ENCODE results near the gene PCDHGA1.

The PCDHGA1 gene

DNA sequence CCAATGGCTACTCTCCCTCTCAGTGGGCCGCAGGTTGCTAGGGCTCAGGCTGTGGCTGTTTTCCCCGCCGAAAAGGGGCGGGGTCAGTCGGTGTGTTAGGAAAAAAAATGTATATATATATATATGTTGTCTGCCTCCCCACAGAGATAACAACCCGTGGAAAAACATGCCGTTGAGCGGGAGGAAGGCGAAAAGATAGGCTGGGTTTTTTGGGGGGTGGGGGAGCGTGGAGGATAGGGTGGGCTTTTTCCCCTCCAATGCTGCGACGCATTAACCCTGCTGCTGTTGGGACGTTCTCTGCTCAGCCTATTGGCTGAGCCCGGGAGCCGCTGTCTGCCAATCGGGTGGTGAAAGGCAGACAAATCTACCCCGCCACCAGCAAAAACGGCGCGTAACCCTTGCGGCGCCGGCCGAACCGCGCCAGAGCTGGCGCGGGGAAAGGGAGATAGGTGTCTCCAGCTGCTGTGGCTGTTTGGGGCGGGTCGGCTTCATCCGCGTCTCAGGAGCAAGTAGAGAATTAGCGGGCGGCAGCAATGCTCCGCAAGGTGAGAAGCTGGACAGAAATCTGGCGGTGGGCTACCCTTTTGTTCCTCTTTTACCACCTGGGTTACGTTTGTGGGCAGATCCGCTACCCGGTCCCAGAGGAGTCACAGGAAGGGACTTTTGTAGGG lies 154.5 kb downstream of the PCDHGA1 start, which contains the start of gene PCDHGC4:
TSS of gene PCDHGC4 (plus strand) at position 390 of the 671 bp plus-strand sequence. CDS start at position 534, 144 bp downstream.
- POLR2A ChIA-PET = no interaction called here
- Histone ChIP-seq H3K4me1 (ENCODE audit: control extremely low read depth in 1 of 4, control insufficient read depth in 4 of 4, insufficient read depth in 4 of 4, low read length in 3 of 4) (peaks cover 0 to 14% (median 5%) of the 10 kb centered on the region in 4 experiments), H3K9me3 (ENCODE audit: control extremely low read depth in 1 of 5, control insufficient read depth in 4 of 5, insufficient read depth in 2 of 5, low read depth in 1 of 5, low read length in 4 of 5) (peaks cover 0 to 4% (median 3%) of the 10 kb centered on the region in 5 experiments), H3K36me3 (ENCODE audit: control insufficient read depth in 4 of 4, insufficient read depth in 4 of 4, low read length in 3 of 4) (no peaks in the 10 kb centered on the region), H3K4me3 (ENCODE audit: control insufficient read depth in 1 of 7, extremely low read depth in 1 of 7, insufficient read depth in 4 of 7, low read depth in 2 of 7, low read length in 6 of 7) (peak within 1 kb of the TSS in 5 of 7 experiments; percentile 40 to 61 (median 44)), H3K27me3 (replicated peaks in 2 of 5; ENCODE audit: control insufficient read depth in 4 of 5, insufficient read depth in 5 of 5, low read length in 4 of 5) (peaks cover 7 to 93% (median 31%) of the 10 kb centered on the region in 5 experiments), H3K27ac (ENCODE audit: insufficient read depth in 1 of 2, low read depth in 1 of 2, low read length in 2 of 2, poor library complexity in 1 of 2, severe bottlenecking in 2 of 2) (no peak within 1 kb of the TSS)
- WGBS (ENCODE audit: insufficient coverage) = 3% methylated on average over 23 of the region's 39 CpGs
- CTCF ChIA-PET = interaction anchor here (0.8 to 3.3 kb wide), 6 partner anchors 9 to 68 kb away, joined by 3 to 14 read pairs (median 3); partner anchors contain the start of genes PCDHGA12 and PCDHGC3
- DNase-seq = peak in 2 of 3 donors; percentile 37 to 47

DNA sequence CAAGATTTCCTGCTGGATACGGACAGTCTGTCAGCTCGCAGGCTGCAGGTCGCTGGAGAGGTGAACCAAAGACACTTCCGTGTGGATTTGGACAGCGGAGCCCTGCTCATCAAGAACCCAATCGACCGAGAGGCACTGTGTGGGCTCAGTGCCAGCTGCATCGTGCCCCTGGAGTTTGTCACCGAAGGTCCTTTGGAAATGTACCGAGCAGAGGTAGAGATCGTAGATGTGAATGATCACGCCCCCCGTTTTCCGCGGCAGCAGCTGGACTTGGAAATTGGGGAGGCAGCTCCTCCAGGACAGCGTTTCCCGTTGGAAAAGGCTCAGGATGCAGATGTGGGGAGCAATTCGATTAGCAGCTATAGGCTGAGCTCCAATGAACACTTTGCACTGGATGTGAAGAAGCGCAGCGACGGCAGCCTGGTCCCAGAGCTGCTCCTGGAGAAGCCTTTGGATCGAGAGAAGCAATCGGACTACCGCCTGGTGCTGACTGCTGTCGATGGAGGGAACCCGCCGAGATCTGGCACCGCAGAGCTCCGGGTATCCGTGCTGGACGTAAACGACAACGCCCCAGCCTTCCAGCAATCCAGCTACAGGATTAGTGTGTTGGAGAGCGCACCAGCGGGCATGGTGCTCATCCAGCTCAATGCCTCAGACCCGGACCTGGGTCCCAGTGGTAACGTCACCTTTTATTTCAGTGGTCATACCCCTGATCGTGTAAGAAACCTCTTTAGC lies 155.2 kb downstream of the PCDHGA1 start:
- H3K27ac ChIP-seq (ENCODE audit: insufficient read depth in 1 of 2, low read depth in 1 of 2, low read length in 2 of 2, poor library complexity in 1 of 2, severe bottlenecking in 2 of 2) = no peak overlapping the region
- H3K36me3 ChIP-seq (ENCODE audit: control insufficient read depth in 4 of 4, insufficient read depth in 4 of 4, low read length in 3 of 4) = no peaks in the 10 kb centered on the region
- peak overlapping the region in 4 of 7 experiments; percentile 40 to 61 (median 46) for H3K4me3 ChIP-seq (ENCODE audit: control insufficient read depth in 1 of 7, extremely low read depth in 1 of 7, insufficient read depth in 4 of 7, low read depth in 2 of 7, low read length in 6 of 7)
- ChIA-PET POLR2A (no interaction called here), CTCF (interaction anchor here (0.8 to 3.3 kb wide), 10 partner anchors 10 to 79 kb away, joined by 3 to 14 read pairs (median 4); partner anchors contain the start of genes PCDHGA12 and PCDHGC3)
- WGBS (ENCODE audit: insufficient coverage) = 47% methylated on average over 37 of the region's 38 CpGs
- DNase-seq = peak in 2 of 3 donors; percentile 38 to 42
- peaks cover 0 to 14% (median 5%) of the 10 kb centered on the region in 4 experiments for H3K4me1 ChIP-seq (ENCODE audit: control extremely low read depth in 1 of 4, control insufficient read depth in 4 of 4, insufficient read depth in 4 of 4, low read length in 3 of 4)
- peaks cover 0 to 4% (median 3%) of the 10 kb centered on the region in 5 experiments for H3K9me3 ChIP-seq (ENCODE audit: control extremely low read depth in 1 of 5, control insufficient read depth in 4 of 5, insufficient read depth in 2 of 5, low read depth in 1 of 5, low read length in 4 of 5)
- peaks cover 7 to 93% (median 38%) of the 10 kb centered on the region in 5 experiments for H3K27me3 ChIP-seq (replicated peaks in 2 of 5; ENCODE audit: control insufficient read depth in 4 of 5, insufficient read depth in 5 of 5, low read length in 4 of 5)

DNA sequence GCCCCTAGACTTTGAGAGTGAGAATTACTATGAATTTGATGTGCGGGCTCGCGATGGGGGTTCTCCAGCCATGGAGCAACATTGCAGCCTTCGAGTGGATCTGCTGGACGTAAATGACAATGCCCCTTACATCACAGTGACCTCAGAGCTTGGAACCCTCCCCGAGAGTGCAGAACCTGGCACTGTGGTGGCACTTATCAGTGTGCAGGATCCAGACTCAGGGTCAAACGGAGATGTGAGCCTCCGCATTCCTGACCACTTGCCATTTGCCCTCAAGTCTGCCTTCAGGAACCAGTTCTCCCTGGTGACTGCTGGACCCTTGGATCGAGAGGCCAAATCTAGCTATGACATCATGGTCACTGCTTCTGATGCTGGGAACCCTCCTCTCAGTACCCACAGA lies 155.8 kb downstream of the PCDHGA1 start:
- H3K9me3 ChIP-seq (ENCODE audit: control extremely low read depth in 1 of 5, control insufficient read depth in 4 of 5, insufficient read depth in 2 of 5, low read depth in 1 of 5, low read length in 4 of 5) = peaks cover 0 to 4% (median 3%) of the 10 kb centered on the region in 5 experiments
- 89% methylated on average over 7 of the region's 9 CpGs for WGBS (ENCODE audit: insufficient coverage)
- ChIA-PET POLR2A (no interaction called here), CTCF (interaction anchor here (0.9 to 3.3 kb wide), 11 partner anchors 8 to 78 kb away, joined by 3 to 14 read pairs (median 4); partner anchors contain the start of genes PCDHGA12 and PCDHGC3)
- no peaks in the 10 kb centered on the region for H3K36me3 ChIP-seq (ENCODE audit: control insufficient read depth in 4 of 4, insufficient read depth in 4 of 4, low read length in 3 of 4)
- no peak for DNase-seq
- no peak overlapping the region for H3K27ac ChIP-seq (ENCODE audit: insufficient read depth in 1 of 2, low read depth in 1 of 2, low read length in 2 of 2, poor library complexity in 1 of 2, severe bottlenecking in 2 of 2)
- peaks cover 0 to 15% (median 7%) of the 10 kb centered on the region in 4 experiments for H3K4me1 ChIP-seq (ENCODE audit: control extremely low read depth in 1 of 4, control insufficient read depth in 4 of 4, insufficient read depth in 4 of 4, low read length in 3 of 4)
- H3K4me3 ChIP-seq (ENCODE audit: control insufficient read depth in 1 of 7, extremely low read depth in 1 of 7, insufficient read depth in 4 of 7, low read depth in 2 of 7, low read length in 6 of 7) = no peak overlapping the region
- peaks cover 7 to 93% (median 42%) of the 10 kb centered on the region in 5 experiments for H3K27me3 ChIP-seq (replicated peaks in 2 of 5; ENCODE audit: control insufficient read depth in 4 of 5, insufficient read depth in 5 of 5, low read length in 4 of 5)

DNA sequence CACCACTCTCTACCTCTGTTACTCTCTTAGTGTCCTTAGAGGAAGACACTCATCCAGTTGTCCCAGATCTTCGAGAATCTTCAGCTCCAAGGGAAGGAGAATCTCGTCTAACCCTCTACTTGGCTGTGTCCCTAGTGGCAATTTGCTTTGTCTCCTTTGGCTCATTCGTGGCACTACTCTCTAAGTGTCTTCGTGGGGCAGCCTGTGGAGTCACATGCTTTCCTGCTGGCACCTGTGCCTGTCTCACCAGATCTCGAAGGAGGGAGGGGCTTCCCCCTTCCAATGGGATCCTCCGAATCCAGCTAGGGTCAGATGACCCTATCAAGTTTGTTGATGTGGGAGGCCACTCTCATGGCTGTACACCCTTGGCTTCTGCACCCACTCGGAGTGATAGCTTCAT lies 156.8 kb downstream of the PCDHGA1 start:
- POLR2A ChIA-PET = no interaction called here
- WGBS (ENCODE audit: insufficient coverage) = 94% methylated on average over 7 of the region's 7 CpGs

DNA sequence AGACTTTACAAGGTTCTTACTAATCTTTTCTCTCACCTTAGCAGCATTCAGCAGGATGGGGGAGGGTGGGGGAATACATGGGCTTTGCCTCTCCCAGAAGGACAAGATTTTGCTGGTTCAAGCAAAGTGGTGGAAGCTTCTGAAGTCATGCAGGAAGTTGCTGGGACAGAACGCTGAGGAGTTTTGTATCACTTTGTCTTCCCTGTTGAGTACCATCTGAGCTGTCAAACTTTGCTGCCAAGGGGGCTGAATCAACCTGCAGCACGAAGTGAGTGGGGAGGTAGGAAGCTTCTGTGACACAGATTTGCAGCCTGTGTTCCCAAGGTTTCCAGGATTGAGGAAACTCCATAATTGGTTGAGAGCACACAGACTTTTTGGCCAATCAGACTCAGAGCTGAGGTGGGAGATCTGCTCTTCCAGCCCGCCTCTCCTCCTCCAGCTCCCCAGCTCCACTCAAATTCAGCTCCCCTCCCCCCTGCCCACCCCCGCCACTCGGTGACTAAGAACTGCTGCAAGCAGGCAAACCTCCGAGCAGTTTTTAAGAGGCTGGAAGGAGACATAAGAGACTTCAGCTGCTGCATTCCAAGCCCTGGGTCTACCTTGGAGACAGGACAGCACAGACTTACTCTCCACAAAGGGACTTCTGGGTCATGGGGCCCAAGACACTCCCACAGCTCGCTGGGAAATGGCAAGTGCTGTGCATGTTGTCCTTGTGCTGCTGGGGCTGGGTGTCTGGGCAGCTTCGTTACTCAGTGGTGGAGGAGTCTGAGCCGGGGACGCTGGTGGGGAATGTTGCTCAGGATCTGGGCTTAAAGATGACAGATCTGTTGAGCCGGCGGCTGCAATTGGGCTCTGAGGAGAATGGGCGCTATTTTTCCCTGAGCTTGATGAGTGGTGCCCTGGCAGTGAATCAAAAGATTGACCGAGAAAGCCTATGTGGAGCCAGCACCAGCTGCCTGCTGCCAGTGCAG lies 158.6 kb downstream of the PCDHGA1 start, which contains the start of gene PCDHGC5:
TSS of gene PCDHGC5 (plus strand) at position 491 of the 971 bp plus-strand sequence. CDS start at position 651, 160 bp downstream.
- H3K36me3 ChIP-seq (ENCODE audit: control insufficient read depth in 4 of 4, insufficient read depth in 4 of 4, low read length in 3 of 4) = no peaks in the 10 kb centered on the region
- H3K4me1 ChIP-seq (ENCODE audit: control extremely low read depth in 1 of 4, control insufficient read depth in 4 of 4, insufficient read depth in 4 of 4, low read length in 3 of 4) = peaks cover 0 to 33% (median 19%) of the 10 kb centered on the region in 4 experiments
- CTCF ChIA-PET = interaction anchor here (1.0 to 1.3 kb wide), 5 partner anchors 8 to 71 kb away, joined by 3 to 6 read pairs (median 3); partner anchors contain the start of gene PCDHGB7
- peaks cover 14 to 97% (median 57%) of the 10 kb centered on the region in 5 experiments for H3K27me3 ChIP-seq (replicated peaks in 2 of 5; ENCODE audit: control insufficient read depth in 4 of 5, insufficient read depth in 5 of 5, low read length in 4 of 5)
- peaks cover 0 to 4% (median 3%) of the 10 kb centered on the region in 5 experiments for H3K9me3 ChIP-seq (ENCODE audit: control extremely low read depth in 1 of 5, control insufficient read depth in 4 of 5, insufficient read depth in 2 of 5, low read depth in 1 of 5, low read length in 4 of 5)
- H3K27ac ChIP-seq (ENCODE audit: insufficient read depth in 1 of 2, low read depth in 1 of 2, low read length in 2 of 2, poor library complexity in 1 of 2, severe bottlenecking in 2 of 2) = no peak within 1 kb of the TSS
- 81% methylated on average over 11 of the region's 14 CpGs for WGBS (ENCODE audit: insufficient coverage)
- H3K4me3 ChIP-seq (ENCODE audit: control insufficient read depth in 1 of 7, extremely low read depth in 1 of 7, insufficient read depth in 4 of 7, low read depth in 2 of 7, low read length in 6 of 7) = no peak within 1 kb of the TSS
- no peak for DNase-seq
- POLR2A ChIA-PET = no interaction called here

More for the DNA sequence above, 156.8 kb downstream of the PCDHGA1 start:
- Histone ChIP-seq H3K27ac (ENCODE audit: insufficient read depth in 1 of 2, low read depth in 1 of 2, low read length in 2 of 2, poor library complexity in 1 of 2, severe bottlenecking in 2 of 2) (no peak overlapping the region), H3K4me3 (ENCODE audit: control insufficient read depth in 1 of 7, extremely low read depth in 1 of 7, insufficient read depth in 4 of 7, low read depth in 2 of 7, low read length in 6 of 7) (no peak overlapping the region), H3K4me1 (ENCODE audit: control extremely low read depth in 1 of 4, control insufficient read depth in 4 of 4, insufficient read depth in 4 of 4, low read length in 3 of 4) (peaks cover 0 to 25% (median 12%) of the 10 kb centered on the region in 4 experiments), H3K27me3 (replicated peaks in 2 of 5; ENCODE audit: control insufficient read depth in 4 of 5, insufficient read depth in 5 of 5, low read length in 4 of 5) (peaks cover 7 to 95% (median 49%) of the 10 kb centered on the region in 5 experiments), H3K9me3 (ENCODE audit: control extremely low read depth in 1 of 5, control insufficient read depth in 4 of 5, insufficient read depth in 2 of 5, low read depth in 1 of 5, low read length in 4 of 5) (peaks cover 0 to 4% (median 3%) of the 10 kb centered on the region in 5 experiments), H3K36me3 (ENCODE audit: control insufficient read depth in 4 of 4, insufficient read depth in 4 of 4, low read length in 3 of 4) (no peaks in the 10 kb centered on the region)
- DNase-seq = no peak
- CTCF ChIA-PET = interaction anchor here (1.1 to 3.3 kb wide), 8 partner anchors 8 to 77 kb away, joined by 4 to 14 read pairs (median 6); partner anchors contain the start of genes PCDHGA12 and PCDHGC3

DNA sequence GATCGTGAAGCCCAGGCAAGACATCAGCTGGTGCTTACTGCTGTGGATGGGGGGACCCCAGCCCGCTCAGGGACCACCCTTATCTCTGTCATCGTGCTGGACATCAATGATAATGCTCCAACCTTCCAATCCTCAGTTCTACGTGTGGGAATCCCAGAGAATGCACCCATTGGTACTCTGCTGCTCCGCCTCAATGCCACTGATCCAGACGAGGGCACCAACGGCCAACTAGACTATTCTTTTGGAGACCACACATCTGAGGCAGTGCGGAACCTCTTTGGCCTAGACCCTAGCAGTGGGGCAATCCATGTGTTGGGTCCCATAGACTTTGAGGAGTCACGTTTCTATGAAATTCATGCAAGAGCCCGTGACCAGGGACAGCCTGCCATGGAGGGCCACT lies 159.5 kb downstream of the PCDHGA1 start:
- no peak overlapping the region for H3K27ac ChIP-seq (ENCODE audit: insufficient read depth in 1 of 2, low read depth in 1 of 2, low read length in 2 of 2, poor library complexity in 1 of 2, severe bottlenecking in 2 of 2)
- no peaks in the 10 kb centered on the region for H3K36me3 ChIP-seq (ENCODE audit: control insufficient read depth in 4 of 4, insufficient read depth in 4 of 4, low read length in 3 of 4)
- peaks cover 14 to 97% (median 65%) of the 10 kb centered on the region in 5 experiments for H3K27me3 ChIP-seq (replicated peaks in 2 of 5; ENCODE audit: control insufficient read depth in 4 of 5, insufficient read depth in 5 of 5, low read length in 4 of 5)
- ChIA-PET CTCF (interaction anchor here (0.6 to 1.3 kb wide), 5 partner anchors 9 to 72 kb away, joined by 3 to 6 read pairs (median 3); partner anchors contain the start of gene PCDHGB7), POLR2A (no interaction called here)
- H3K9me3 ChIP-seq (ENCODE audit: control extremely low read depth in 1 of 5, control insufficient read depth in 4 of 5, insufficient read depth in 2 of 5, low read depth in 1 of 5, low read length in 4 of 5) = peaks cover 0 to 4% (median 3%) of the 10 kb centered on the region in 5 experiments
- 96% methylated on average over 9 of the region's 10 CpGs for WGBS (ENCODE audit: insufficient coverage)
- DNase-seq = no peak
- H3K4me3 ChIP-seq (ENCODE audit: control insufficient read depth in 1 of 7, extremely low read depth in 1 of 7, insufficient read depth in 4 of 7, low read depth in 2 of 7, low read length in 6 of 7) = no peak overlapping the region
- H3K4me1 ChIP-seq (ENCODE audit: control extremely low read depth in 1 of 4, control insufficient read depth in 4 of 4, insufficient read depth in 4 of 4, low read length in 3 of 4) = peaks cover 0 to 26% (median 16%) of the 10 kb centered on the region in 4 experiments

All from common myeloid progenitor, CD34-positive (primary cell).